HEK293 (cell line): ENCODE data around the gene NTN4.

ENCODE experiments used
- CTCF ChIA-PET: fragments of 350-600 bp; formaldehyde crosslinking; extraction: SDS; loops from one replicate; lab custom pipeline; 2021; ENCODE audit warnings: antibody characterized with exemption; lab: Yijun Ruan, JAX
- POLR2A ChIA-PET: fragments of 300-600 bp; formaldehyde crosslinking; extraction: SDS; loops from one replicate; lab custom pipeline; 2020; ENCODE audit warnings: antibody characterized with exemption, inconsistent platforms; lab: Yijun Ruan, JAX
- H3K27ac ChIP-seq: fragments of 200-500 bp; sonication (Bioruptor generic); 2 replicates; pipeline ENCODE4 v1.5.1; 2014; ENCODE audit warnings: low read depth, low read length, control low read depth, inconsistent platforms; ENCODE audit errors: extremely low read depth
- H3K36me3 ChIP-seq, 2 experiments: fragments of 200-500 bp in 1 of 2; sonication (Bioruptor generic) in 1 of 2; 1 replicate in 1 of 2; 2 replicates in 1 of 2; pipeline ENCODE4 v1.5.1; 2014 to 2017; ENCODE audit warnings: inconsistent platforms in 2 of 2, low read length in 2 of 2; ENCODE audit not compliant: control insufficient read depth in 2 of 2, insufficient read depth in 1 of 2
- H3K4me1 ChIP-seq: fragments of 200-500 bp; sonication (Bioruptor generic); 2 replicates; pipeline ENCODE4 v1.5.1; 2014; ENCODE audit warnings: mild to moderate bottlenecking, low read length, inconsistent platforms; ENCODE audit not compliant: control insufficient read depth, insufficient read depth
- H3K4me3 ChIP-seq: 2 replicates; pipeline ENCODE4 v1.5.1; 2011; ENCODE audit warnings: low read depth, mild to moderate bottlenecking, control low read depth, low read length, moderate library complexity
- H3K9me3 ChIP-seq: fragments of 200-500 bp; sonication (Bioruptor generic); 2 replicates; pipeline ENCODE4 v1.5.1; 2014; ENCODE audit warnings: low read depth, low read length, inconsistent platforms; ENCODE audit not compliant: control insufficient read depth, insufficient read depth
- GFI1B ChIP-seq: fragments of 450-650 bp; formaldehyde crosslinking; IDR thresholded peaks from 2 replicates; pipeline ENCODE4 v1.5.1; 2016; ENCODE audit warnings: missing biosample characterization, missing genetic modification characterization
- HOXC10 ChIP-seq: sonication (generic); formaldehyde crosslinking; IDR thresholded peaks from 2 replicates; pipeline ENCODE4 v1.8.1; 2023; ENCODE audit warnings: mild to moderate bottlenecking, missing genetic modification reagents
- YY2 ChIP-seq: fragments of 450-650 bp; formaldehyde crosslinking; IDR thresholded peaks from 2 replicates; pipeline ENCODE4 v1.5.1; 2016; ENCODE audit warnings: missing biosample characterization, missing genetic modification characterization
- ZBTB20 ChIP-seq: fragments of 450-650 bp; formaldehyde crosslinking; IDR thresholded peaks from 2 replicates; pipeline ENCODE4 v1.5.1; 2016; ENCODE audit warnings: missing biosample characterization, missing genetic modification characterization
- ZNF121 ChIP-seq: fragments of 450-650 bp; formaldehyde crosslinking; IDR thresholded peaks from 2 replicates; pipeline ENCODE4 v1.5.1; 2016; ENCODE audit warnings: missing biosample characterization, missing genetic modification characterization
- ZNF19 ChIP-seq: fragments of 450-650 bp; formaldehyde crosslinking; IDR thresholded peaks from 2 replicates; pipeline ENCODE4; 2016; ENCODE audit warnings: missing biosample characterization, missing genetic modification characterization, low read depth
- ZNF248 ChIP-seq: fragments of 450-650 bp; formaldehyde crosslinking; IDR thresholded peaks from 2 replicates; pipeline ENCODE4 v1.5.1; 2017; ENCODE audit warnings: missing biosample characterization, missing genetic modification characterization
- ZNF311 ChIP-seq: fragments of 450-650 bp; formaldehyde crosslinking; IDR thresholded peaks from 2 replicates; pipeline ENCODE4 v1.5.1; 2017; ENCODE audit warnings: missing biosample characterization, missing genetic modification characterization, borderline replicate concordance
- ZNF324 ChIP-seq: fragments of 450-650 bp; formaldehyde crosslinking; IDR thresholded peaks from 2 replicates; pipeline ENCODE4 v1.5.1; 2016; ENCODE audit warnings: missing biosample characterization, missing genetic modification characterization
- ZNF423 ChIP-seq: fragments of 450-650 bp; formaldehyde crosslinking; IDR thresholded peaks from 2 replicates; pipeline ENCODE4 v1.5.1; 2016; ENCODE audit warnings: missing biosample characterization, missing genetic modification characterization
- ZNF473 ChIP-seq: fragments of 450-650 bp; formaldehyde crosslinking; IDR thresholded peaks from 2 replicates; pipeline ENCODE4 v1.5.1; 2017; ENCODE audit warnings: missing biosample characterization, missing genetic modification characterization
- ZNF530 ChIP-seq: fragments of 450-650 bp; formaldehyde crosslinking; IDR thresholded peaks from 2 replicates; pipeline ENCODE4 v1.5.1; 2016; ENCODE audit warnings: low read depth, missing biosample characterization, missing genetic modification characterization
- ZNF561 ChIP-seq: fragments of 450-650 bp; IDR thresholded peaks from 2 replicates; pipeline ENCODE4 v1.5.1; 2018; ENCODE audit warnings: missing biosample characterization, missing genetic modification characterization, borderline replicate concordance
- ZNF571 ChIP-seq: fragments of 450-650 bp; formaldehyde crosslinking; IDR thresholded peaks from 2 replicates; pipeline ENCODE4 v1.5.0; 2017; ENCODE audit warnings: missing biosample characterization, missing genetic modification characterization
- ZNF621 ChIP-seq: fragments of 450-650 bp; formaldehyde crosslinking; IDR thresholded peaks from 2 replicates; pipeline ENCODE4 v1.5.1; 2017; ENCODE audit warnings: missing biosample characterization, missing genetic modification characterization
- ZNF830 ChIP-seq: fragments of 450-650 bp; IDR thresholded peaks from 2 replicates; pipeline ENCODE4 v1.5.0; 2018; ENCODE audit warnings: missing biosample characterization, missing genetic modification characterization, low read depth, mild to moderate bottlenecking, moderate library complexity
- ZSCAN16 ChIP-seq: fragments of 450-650 bp; formaldehyde crosslinking; IDR thresholded peaks from 2 replicates; pipeline ENCODE4 v1.5.1; 2016; ENCODE audit warnings: missing biosample characterization, missing genetic modification characterization
- TF ChIP-seq, protein P1 (sequence below): fragments of 450-650 bp; formaldehyde crosslinking; conservative IDR thresholded peaks from 2 replicates; pipeline ENCODE4 v1.5.1; 2016; ENCODE audit warnings: low read depth, missing biosample characterization, missing genetic modification characterization
- TF ChIP-seq, protein P2 (sequence below): fragments of 450-650 bp; formaldehyde crosslinking; IDR thresholded peaks from 2 replicates; pipeline ENCODE4 v1.5.1; 2016; ENCODE audit warnings: missing biosample characterization, missing genetic modification characterization, low read depth
- TF ChIP-seq, protein P3 (sequence below): fragments of 450-650 bp; formaldehyde crosslinking; IDR thresholded peaks from 2 replicates; pipeline ENCODE4 v1.5.1; 2016; ENCODE audit warnings: missing biosample characterization, missing genetic modification characterization
- TF ChIP-seq, protein P4 (sequence below): fragments of 450-650 bp; formaldehyde crosslinking; IDR thresholded peaks from 2 replicates; pipeline ENCODE4 v1.5.1; 2016; ENCODE audit warnings: missing biosample characterization, missing genetic modification characterization

The NTN4 gene

DNA sequence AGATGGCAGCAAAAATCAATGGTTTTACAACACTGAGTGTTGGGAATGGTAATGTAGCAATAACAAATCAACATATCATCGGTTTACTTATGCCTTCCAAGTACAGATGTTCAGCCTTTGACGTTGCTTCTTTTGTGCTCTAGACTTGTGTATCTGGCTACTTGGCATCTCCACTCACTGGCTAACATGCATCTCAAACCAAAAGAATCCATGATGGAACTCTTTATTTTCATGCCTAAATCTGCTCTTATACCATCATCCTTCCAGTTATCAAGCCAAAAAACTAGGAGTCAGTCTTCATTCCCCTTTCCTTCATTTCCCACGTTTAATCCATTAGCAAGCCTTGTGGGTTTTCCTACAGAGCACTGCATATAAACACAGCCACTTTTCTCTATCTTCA lies 150.0 kb downstream of the NTN4 start (continued):
- TF ChIP-seq GFI1B, result no peak
- TF ChIP-seq HOXC10 (CRISPR knock-in tag), result no peak
- no peak for TF ChIP-seq ZNF561 (tag by site-specific recombination)
- no peak for TF ChIP-seq ZNF830 (tag by site-specific recombination)
- no peak for TF ChIP-seq ZNF530 (tag by site-specific recombination)
- no peak for TF ChIP-seq ZNF311 (tag by site-specific recombination)
- no peak for TF ChIP-seq YY2 (tag by site-specific recombination)
- no peak for TF ChIP-seq ZNF248 (tag by site-specific recombination)

DNA sequence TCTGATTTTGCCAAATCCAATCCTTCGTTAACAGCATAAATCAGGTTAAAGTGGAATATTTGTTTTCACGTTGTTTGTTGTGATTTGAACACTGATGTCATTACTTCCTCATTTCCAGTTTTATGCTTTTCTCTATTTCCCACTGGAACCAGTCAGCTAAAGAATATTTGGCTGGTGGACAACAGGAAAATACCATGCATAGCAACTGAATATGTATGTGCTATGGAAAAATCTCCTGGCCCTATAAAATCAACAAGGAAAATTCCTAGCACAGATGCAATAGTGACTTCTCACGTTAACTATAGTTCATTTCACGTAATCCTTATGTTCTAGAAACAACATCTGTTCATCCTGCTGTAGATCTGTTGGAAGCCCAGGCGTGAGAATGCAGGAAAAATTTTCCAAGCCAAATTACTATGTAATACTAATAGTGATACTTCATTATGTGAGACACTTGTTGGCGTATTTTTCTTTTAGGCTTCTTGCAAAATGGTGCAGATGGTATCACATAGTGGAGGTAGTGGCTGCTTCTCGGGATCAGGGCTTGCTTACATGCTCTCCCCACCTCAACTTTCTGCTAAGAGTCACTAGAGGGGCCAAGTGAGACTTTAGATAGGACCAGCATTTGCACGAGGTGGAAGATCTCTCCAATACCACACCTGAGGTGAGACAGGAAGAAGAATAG lies 153.0 kb downstream of the NTN4 start:
- ChIA-PET CTCF (no interaction called here), POLR2A (no interaction called here)
- Histone ChIP-seq H3K4me1 (peaks cover 9% of the 10 kb centered on the region), H3K27ac (no peak overlapping the region), H3K4me3 (no peak overlapping the region), H3K9me3 (no peaks in the 10 kb centered on the region), H3K36me3 (no peaks in the 10 kb centered on the region)
- TF ChIP-seq ZNF324 (tag by site-specific recombination) (no peak), ZSCAN16 (no peak), ZNF423 (tag by site-specific recombination) (no peak), ZNF621 (tag by site-specific recombination) (no peak), ZNF561 (tag by site-specific recombination) (no peak), ZNF473 (tag by site-specific recombination) (no peak), ZNF571 (tag by site-specific recombination) (no peak), ZNF121 (tag by site-specific recombination) (no peak), ZNF248 (tag by site-specific recombination) (no peak), ZBTB20 (no peak), ZNF530 (tag by site-specific recombination) (no peak), ZNF19 (no peak)
- TF ChIP-seq, protein P1, sequence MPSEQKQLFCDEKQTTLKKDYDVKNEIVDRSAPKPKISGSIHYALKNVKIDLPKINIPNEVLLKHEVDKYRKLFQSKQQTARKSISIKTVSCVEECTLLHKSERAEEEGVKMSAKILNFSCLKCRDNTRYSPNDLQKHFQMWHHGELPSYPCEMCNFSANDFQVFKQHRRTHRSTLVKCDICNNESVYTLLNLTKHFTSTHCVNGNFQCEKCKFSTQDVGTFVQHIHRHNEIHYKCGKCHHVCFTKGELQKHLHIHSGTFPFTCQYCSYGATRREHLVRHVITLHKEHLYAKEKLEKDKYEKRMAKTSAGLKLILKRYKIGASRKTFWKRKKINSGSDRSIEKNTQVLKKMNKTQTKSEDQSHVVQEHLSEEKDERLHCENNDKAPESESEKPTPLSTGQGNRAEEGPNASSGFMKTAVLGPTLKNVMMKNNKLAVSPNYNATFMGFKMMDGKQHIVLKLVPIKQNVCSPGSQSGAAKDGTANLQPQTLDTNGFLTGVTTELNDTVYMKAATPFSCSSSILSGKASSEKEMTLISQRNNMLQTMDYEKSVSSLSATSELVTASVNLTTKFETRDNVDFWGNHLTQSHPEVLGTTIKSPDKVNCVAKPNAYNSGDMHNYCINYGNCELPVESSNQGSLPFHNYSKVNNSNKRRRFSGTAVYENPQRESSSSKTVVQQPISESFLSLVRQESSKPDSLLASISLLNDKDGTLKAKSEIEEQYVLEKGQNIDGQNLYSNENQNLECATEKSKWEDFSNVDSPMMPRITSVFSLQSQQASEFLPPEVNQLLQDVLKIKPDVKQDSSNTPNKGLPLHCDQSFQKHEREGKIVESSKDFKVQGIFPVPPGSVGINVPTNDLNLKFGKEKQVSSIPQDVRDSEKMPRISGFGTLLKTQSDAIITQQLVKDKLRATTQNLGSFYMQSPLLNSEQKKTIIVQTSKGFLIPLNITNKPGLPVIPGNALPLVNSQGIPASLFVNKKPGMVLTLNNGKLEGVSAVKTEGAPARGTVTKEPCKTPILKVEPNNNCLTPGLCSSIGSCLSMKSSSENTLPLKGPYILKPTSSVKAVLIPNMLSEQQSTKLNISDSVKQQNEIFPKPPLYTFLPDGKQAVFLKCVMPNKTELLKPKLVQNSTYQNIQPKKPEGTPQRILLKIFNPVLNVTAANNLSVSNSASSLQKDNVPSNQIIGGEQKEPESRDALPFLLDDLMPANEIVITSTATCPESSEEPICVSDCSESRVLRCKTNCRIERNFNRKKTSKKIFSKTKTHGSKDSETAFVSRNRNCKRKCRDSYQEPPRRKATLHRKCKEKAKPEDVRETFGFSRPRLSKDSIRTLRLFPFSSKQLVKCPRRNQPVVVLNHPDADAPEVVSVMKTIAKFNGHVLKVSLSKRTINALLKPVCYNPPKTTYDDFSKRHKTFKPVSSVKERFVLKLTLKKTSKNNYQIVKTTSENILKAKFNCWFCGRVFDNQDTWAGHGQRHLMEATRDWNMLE (tag by site-specific recombination), result no peak
- TF ChIP-seq, protein P2, sequence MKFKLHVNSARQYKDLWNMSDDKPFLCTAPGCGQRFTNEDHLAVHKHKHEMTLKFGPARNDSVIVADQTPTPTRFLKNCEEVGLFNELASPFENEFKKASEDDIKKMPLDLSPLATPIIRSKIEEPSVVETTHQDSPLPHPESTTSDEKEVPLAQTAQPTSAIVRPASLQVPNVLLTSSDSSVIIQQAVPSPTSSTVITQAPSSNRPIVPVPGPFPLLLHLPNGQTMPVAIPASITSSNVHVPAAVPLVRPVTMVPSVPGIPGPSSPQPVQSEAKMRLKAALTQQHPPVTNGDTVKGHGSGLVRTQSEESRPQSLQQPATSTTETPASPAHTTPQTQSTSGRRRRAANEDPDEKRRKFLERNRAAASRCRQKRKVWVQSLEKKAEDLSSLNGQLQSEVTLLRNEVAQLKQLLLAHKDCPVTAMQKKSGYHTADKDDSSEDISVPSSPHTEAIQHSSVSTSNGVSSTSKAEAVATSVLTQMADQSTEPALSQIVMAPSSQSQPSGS, result no peak
- TF ChIP-seq, protein P3, sequence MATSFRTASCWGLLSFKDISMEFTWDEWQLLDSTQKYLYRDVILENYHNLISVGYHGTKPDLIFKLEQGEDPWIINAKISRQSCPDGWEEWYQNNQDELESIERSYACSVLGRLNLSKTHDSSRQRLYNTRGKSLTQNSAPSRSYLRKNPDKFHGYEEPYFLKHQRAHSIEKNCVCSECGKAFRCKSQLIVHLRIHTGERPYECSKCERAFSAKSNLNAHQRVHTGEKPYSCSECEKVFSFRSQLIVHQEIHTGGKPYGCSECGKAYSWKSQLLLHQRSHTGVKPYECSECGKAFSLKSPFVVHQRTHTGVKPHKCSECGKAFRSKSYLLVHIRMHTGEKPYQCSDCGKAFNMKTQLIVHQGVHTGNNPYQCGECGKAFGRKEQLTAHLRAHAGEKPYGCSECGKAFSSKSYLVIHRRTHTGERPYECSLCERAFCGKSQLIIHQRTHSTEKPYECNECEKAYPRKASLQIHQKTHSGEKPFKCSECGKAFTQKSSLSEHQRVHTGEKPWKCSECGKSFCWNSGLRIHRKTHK (tag by site-specific recombination), result no peak
- TF ChIP-seq, protein P4, sequence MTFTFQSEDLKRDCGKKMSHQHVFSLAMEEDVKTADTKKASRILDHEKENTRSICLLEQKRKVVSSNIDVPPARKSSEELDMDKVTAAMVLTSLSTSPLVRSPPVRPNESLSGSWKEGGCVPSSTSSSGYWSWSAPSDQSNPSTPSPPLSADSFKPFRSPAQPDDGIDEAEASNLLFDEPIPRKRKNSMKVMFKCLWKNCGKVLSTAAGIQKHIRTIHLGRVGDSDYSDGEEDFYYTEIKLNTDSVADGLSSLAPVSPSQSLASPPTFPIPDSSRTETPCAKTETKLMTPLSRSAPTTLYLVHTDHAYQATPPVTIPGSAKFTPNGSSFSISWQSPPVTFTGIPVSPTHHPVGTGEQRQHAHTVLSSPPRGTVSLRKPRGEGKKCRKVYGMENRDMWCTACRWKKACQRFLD (tag by site-specific recombination), result no peak
